NCI-H128 (cell line): ENCODE results near the gene OR2A12.
"Not testable (repeated sequence)": the region's sequence is repeated elsewhere in the genome, so short reads cannot be mapped to it uniquely, and the experiment has no call there.

ENCODE experiments used
- DNase-seq: peaks from one replicate; lab custom pipeline; 2025; ENCODE audit not compliant: unreplicated experiment; lab: John Stamatoyannopoulos, UW

Gene OR2A12

GRCh38 chr7:144113651-144114050 is 27.6 kb downstream of the OR2A12 start:
- no peak for DNase-seq

GRCh38 chr7:144118341-144118740 is 32.3 kb downstream of the OR2A12 start:
- no peak for DNase-seq

- DNase-seq, result no peak
Observed at GRCh38 chr7:144122876-144123275, 36.8 kb downstream of the OR2A12 start, which contains the start of gene OR2A14. TSS of gene OR2A14 (plus strand) at chr7:144123176. CDS start at chr7:144129113, 5,937 bp downstream.

GRCh38 chr7:144127714-144128334 is 41.7 kb downstream of the OR2A12 start:
- DNase-seq, result no peak

GRCh38 chr7:144129601-144130000 is 43.5 kb downstream of the OR2A12 start:
- not testable (repeated sequence) for DNase-seq

GRCh38 chr7:144130730-144131129 is 44.7 kb downstream of the OR2A12 start:
- DNase-seq, result no peak

GRCh38 chr7:144132262-144132661 is 46.2 kb downstream of the OR2A12 start:
- no peak for DNase-seq

GRCh38 chr7:144133307-144133706 is 47.2 kb downstream of the OR2A12 start:
- DNase-seq, result no peak

GRCh38 chr7:144134116-144134515 is 48.0 kb downstream of the OR2A12 start:
- no peak for DNase-seq

- no peak for DNase-seq
Observed at GRCh38 chr7:144137501-144137900, 51.4 kb downstream of the OR2A12 start.

- no peak for DNase-seq
Observed at GRCh38 chr7:144142187-144142586, 56.1 kb downstream of the OR2A12 start.

GRCh38 chr7:144144426-144144825 is 58.3 kb downstream of the OR2A12 start:
- DNase-seq, result no peak

GRCh38 chr7:144148224-144148827 is 62.2 kb downstream of the OR2A12 start:
- DNase-seq, result no peak
